HG02981 (cell line): ENCODE results near the gene MGAT4B.
A peak's percentile ranks its signal among the peaks of the same experiment; 100 is the strongest.
"Not testable (repeated sequence)": the region's sequence is repeated elsewhere in the genome, so short reads cannot be mapped to it uniquely, and the experiment has no call there.

Experiments
- ATAC-seq: cut with Tn5 transposase; IDR thresholded peaks from one replicate; pipeline ENCODE4 v1.9.1; 2021; ENCODE audit warnings: mild to moderate bottlenecking, moderate library complexity; ENCODE audit not compliant: unreplicated experiment

Gene MGAT4B

GRCh38 chr5:179795863-179796833 is 10.5 kb downstream of the MGAT4B start:
- ATAC-seq = peak; percentile 66

GRCh38 chr5:179795049-179795862 is 11.4 kb downstream of the MGAT4B start:
- ATAC-seq = no peak

- no peak for ATAC-seq
Measured at GRCh38 chr5:179794575-179794974, 12.1 kb downstream of the MGAT4B start.

- ATAC-seq = no peak
Measured at GRCh38 chr5:179794171-179794570, 12.5 kb downstream of the MGAT4B start.

- no peak for ATAC-seq
Measured at GRCh38 chr5:179793468-179794139, 13.1 kb downstream of the MGAT4B start, which contains the start of gene LTC4S. LTC4S (plus strand) TSS chr5:179793986; CDS start chr5:179794081, 95 bp downstream.

- no peak for ATAC-seq
Measured at GRCh38 chr5:179792612-179793467, 13.8 kb downstream of the MGAT4B start.

- ATAC-seq = no peak
Measured at GRCh38 chr5:179791881-179792611, 14.6 kb downstream of the MGAT4B start.

- not testable (repeated sequence) for ATAC-seq
Measured at GRCh38 chr5:179789278-179789677, 17.4 kb downstream of the MGAT4B start.

- ATAC-seq = no peak
Measured at GRCh38 chr5:179788193-179788854, 18.3 kb downstream of the MGAT4B start.

GRCh38 chr5:179786861-179787260 is 19.8 kb downstream of the MGAT4B start:
- no peak for ATAC-seq

GRCh38 chr5:179783128-179783527 is 23.5 kb downstream of the MGAT4B start:
- ATAC-seq = no peak

GRCh38 chr5:179781846-179782245 is 24.8 kb downstream of the MGAT4B start:
- no peak for ATAC-seq

- ATAC-seq = no peak
Measured at GRCh38 chr5:179780362-179780761, 26.3 kb downstream of the MGAT4B start.

GRCh38 chr5:179779826-179780225 is 26.8 kb downstream of the MGAT4B start:
- no peak for ATAC-seq

GRCh38 chr5:179778591-179778990 is 28.1 kb downstream of the MGAT4B start:
- no peak for ATAC-seq

GRCh38 chr5:179777909-179778308 is 28.8 kb downstream of the MGAT4B start:
- ATAC-seq = no peak

- ATAC-seq = no peak
Measured at GRCh38 chr5:179777456-179777855, 29.2 kb downstream of the MGAT4B start.

- no peak for ATAC-seq
Measured at GRCh38 chr5:179776411-179776938, 30.2 kb downstream of the MGAT4B start.

GRCh38 chr5:179774442-179774841 is 32.2 kb downstream of the MGAT4B start:
- ATAC-seq = no peak
